SU-DHL-6 (cell line): ENCODE data around the gene SLC8A1.

Source experiments
- H2AFZ ChIP-seq: fragments of 200-600 bp; sonication (generic); 2 replicates; pipeline ENCODE4 v1.6.1; 2014; ENCODE audit warnings: low read depth, mild to moderate bottlenecking, moderate library complexity, mixed read lengths, antibody characterized with exemption, low read length; ENCODE audit not compliant: severe bottlenecking
- H3F3A ChIP-seq: fragments of 200-600 bp; shearing (Covaris generic); 2 replicates; pipeline ENCODE4 v1.6.0; 2016; ENCODE audit warnings: antibody characterized with exemption, mild to moderate bottlenecking; ENCODE audit not compliant: insufficient read depth
- H3K27ac ChIP-seq: fragments of 200-600 bp; sonication (generic); 2 replicates; pipeline ENCODE4 v1.5.1; 2016; ENCODE audit warnings: low read depth, mild to moderate bottlenecking, low read length, moderate library complexity, mixed read lengths
- H3K27me3 ChIP-seq: fragments of 200-600 bp; sonication (generic), shearing (Covaris generic); 2 replicates; pipeline ENCODE4 v1.6.0; 2014; ENCODE audit warnings: mild to moderate bottlenecking, low read length
- H3K36me3 ChIP-seq: fragments of 200-600 bp; sonication (generic); 2 replicates; pipeline ENCODE4 v1.6.1; 2014; ENCODE audit warnings: mild to moderate bottlenecking, low read length, mixed read lengths
- H3K4me2 ChIP-seq: fragments of 300-600, 200-600 bp; shearing (Covaris generic), sonication (generic); 2 replicates; pipeline ENCODE4 v1.6.0; 2014; ENCODE audit warnings: low read length, low read depth, mild to moderate bottlenecking; ENCODE audit not compliant: poor library complexity, severe bottlenecking
- H3K4me3 ChIP-seq: fragments of 200-600 bp; sonication (generic); 2 replicates; pipeline ENCODE4 v1.5.1; 2014; ENCODE audit warnings: antibody characterized with exemption, low read length, mild to moderate bottlenecking, mixed read lengths; ENCODE audit not compliant: insufficient read depth, poor library complexity, severe bottlenecking
- H3K79me2 ChIP-seq: fragments of 200-600 bp; sonication (generic); 2 replicates; pipeline ENCODE4 v1.6.1; 2014; ENCODE audit warnings: mild to moderate bottlenecking, low read length, moderate library complexity; ENCODE audit not compliant: insufficient read depth
- H3K9ac ChIP-seq: fragments of 200-600 bp; sonication (generic); 2 replicates; pipeline ENCODE4 v1.7.0; 2014; ENCODE audit warnings: mild to moderate bottlenecking, low read length
- H3K9me2 ChIP-seq: fragments of 200-600 bp; sonication (generic); replicated peaks from 2 replicates; pipeline ENCODE4 v1.6.1; 2014; ENCODE audit warnings: low read length; ENCODE audit not compliant: insufficient read depth
- H3K9me3 ChIP-seq: fragments of 200-600 bp; sonication (generic); 2 replicates; pipeline ENCODE4 v1.6.1; 2014; ENCODE audit warnings: low read length, mixed read lengths; ENCODE audit not compliant: insufficient read depth
- H4K20me1 ChIP-seq: fragments of 200-600 bp; sonication (generic); 2 replicates; pipeline ENCODE4 v1.6.1; 2014; ENCODE audit warnings: low read depth, mild to moderate bottlenecking, antibody characterized with exemption, low read length, moderate library complexity, mixed read lengths
- EZH2phosphoT487 ChIP-seq: fragments of 200-600 bp; sonication (generic), shearing (Covaris generic); conservative IDR thresholded peaks from 2 replicates; pipeline ENCODE4 v1.6.1; 2018; ENCODE audit warnings: mild to moderate bottlenecking, antibody characterized with exemption, low read length, moderate library complexity, mixed read lengths
- TF ChIP-seq, protein P1 (sequence below): fragments of 200-600 bp; sonication (generic); IDR thresholded peaks from one replicate; pipeline ENCODE4 v1.5.1; 2017; ENCODE audit warnings: antibody characterized with exemption, mild to moderate bottlenecking, low read length, moderate library complexity; ENCODE audit not compliant: insufficient read depth, poor library complexity, severe bottlenecking

The SLC8A1 gene

GRCh38 chr2:40103590-40103989, 348.3 kb downstream of the SLC8A1 start:
- no peaks in the 10 kb centered on the region for H3K36me3 ChIP-seq
- TF ChIP-seq, protein P1, sequence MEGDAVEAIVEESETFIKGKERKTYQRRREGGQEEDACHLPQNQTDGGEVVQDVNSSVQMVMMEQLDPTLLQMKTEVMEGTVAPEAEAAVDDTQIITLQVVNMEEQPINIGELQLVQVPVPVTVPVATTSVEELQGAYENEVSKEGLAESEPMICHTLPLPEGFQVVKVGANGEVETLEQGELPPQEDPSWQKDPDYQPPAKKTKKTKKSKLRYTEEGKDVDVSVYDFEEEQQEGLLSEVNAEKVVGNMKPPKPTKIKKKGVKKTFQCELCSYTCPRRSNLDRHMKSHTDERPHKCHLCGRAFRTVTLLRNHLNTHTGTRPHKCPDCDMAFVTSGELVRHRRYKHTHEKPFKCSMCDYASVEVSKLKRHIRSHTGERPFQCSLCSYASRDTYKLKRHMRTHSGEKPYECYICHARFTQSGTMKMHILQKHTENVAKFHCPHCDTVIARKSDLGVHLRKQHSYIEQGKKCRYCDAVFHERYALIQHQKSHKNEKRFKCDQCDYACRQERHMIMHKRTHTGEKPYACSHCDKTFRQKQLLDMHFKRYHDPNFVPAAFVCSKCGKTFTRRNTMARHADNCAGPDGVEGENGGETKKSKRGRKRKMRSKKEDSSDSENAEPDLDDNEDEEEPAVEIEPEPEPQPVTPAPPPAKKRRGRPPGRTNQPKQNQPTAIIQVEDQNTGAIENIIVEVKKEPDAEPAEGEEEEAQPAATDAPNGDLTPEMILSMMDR: no peak
- TF ChIP-seq EZH2phosphoT487: no peak
- H3K4me3 ChIP-seq: no peak overlapping the region
- H2AFZ ChIP-seq: no peak overlapping the region
- H3K27me3 ChIP-seq: no peaks in the 10 kb centered on the region
- H3K9me3 ChIP-seq: no peaks in the 10 kb centered on the region
- H3K9me2 ChIP-seq: no peaks in the 10 kb centered on the region
- no peaks in the 10 kb centered on the region for H3K79me2 ChIP-seq
- H3K27ac ChIP-seq: no peak overlapping the region
- no peaks in the 10 kb centered on the region for H4K20me1 ChIP-seq
- H3F3A ChIP-seq: no peaks in the 10 kb centered on the region
- no peak overlapping the region for H3K4me2 ChIP-seq
- H3K9ac ChIP-seq: no peak overlapping the region

GRCh38 chr2:40103163-40103562, 348.7 kb downstream of the SLC8A1 start:
- no peaks in the 10 kb centered on the region for H4K20me1 ChIP-seq
- no peaks in the 10 kb centered on the region for H3F3A ChIP-seq
- no peaks in the 10 kb centered on the region for H3K9me2 ChIP-seq
- H3K79me2 ChIP-seq: no peaks in the 10 kb centered on the region
- no peak overlapping the region for H3K27ac ChIP-seq
- no peak overlapping the region for H3K4me3 ChIP-seq
- no peak overlapping the region for H3K9ac ChIP-seq
- no peak overlapping the region for H3K4me2 ChIP-seq
- no peak for TF ChIP-seq EZH2phosphoT487
- TF ChIP-seq, protein P1: no peak
- no peaks in the 10 kb centered on the region for H3K9me3 ChIP-seq
- no peaks in the 10 kb centered on the region for H3K36me3 ChIP-seq
- no peaks in the 10 kb centered on the region for H3K27me3 ChIP-seq
- no peak overlapping the region for H2AFZ ChIP-seq

DNA sequence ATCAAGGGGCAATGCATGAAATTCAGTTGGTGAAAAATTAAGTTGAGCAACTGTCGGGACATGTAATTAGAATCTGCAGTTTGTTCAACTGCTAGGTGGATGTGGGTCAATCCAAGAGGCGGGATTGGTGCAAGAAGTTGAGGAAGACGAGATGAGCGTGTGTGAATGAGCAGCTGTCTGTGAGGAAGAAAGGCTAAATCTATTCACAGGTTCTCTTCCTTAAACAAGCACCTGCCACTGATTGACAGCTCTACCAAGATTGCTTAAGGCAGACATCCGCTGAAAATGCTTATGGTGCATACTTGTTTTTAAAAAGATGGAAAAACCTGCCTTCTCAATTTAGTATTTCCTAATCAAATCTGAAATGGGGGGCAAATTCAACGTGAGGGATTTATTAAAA, 349.4 kb downstream of the SLC8A1 start:
- Histone ChIP-seq H3F3A (no peaks in the 10 kb centered on the region), H3K27ac (no peak overlapping the region)

More for the DNA sequence above, 349.4 kb downstream of the SLC8A1 start:
- Histone ChIP-seq H3K4me2 (no peak overlapping the region), H3K9me2 (no peaks in the 10 kb centered on the region), H3K9ac (no peak overlapping the region), H4K20me1 (no peaks in the 10 kb centered on the region), H3K79me2 (no peaks in the 10 kb centered on the region), H2AFZ (no peak overlapping the region), H3K27me3 (peaks cover under 1% of the 10 kb centered on the region; the same call in 1 of the 2 replicates), H3K9me3 (no peaks in the 10 kb centered on the region), H3K4me3 (no peak overlapping the region), H3K36me3 (no peaks in the 10 kb centered on the region)
- TF ChIP-seq, protein P1: no peak
- TF ChIP-seq EZH2phosphoT487: no peak
